ENCODE data around the gene SEMA3G.
A peak's percentile ranks its signal among the peaks of the same experiment; 100 is the strongest.

Gene SEMA3G

GRCh38 chr3:52444860-52445793 lies at the start of gene SEMA3G:
Gene SEMA3G (minus strand): TSS chr3:52445103. CDS start chr3:52445027, 76 bp downstream.
- peak; percentile 37 for DNase-seq

DNA sequence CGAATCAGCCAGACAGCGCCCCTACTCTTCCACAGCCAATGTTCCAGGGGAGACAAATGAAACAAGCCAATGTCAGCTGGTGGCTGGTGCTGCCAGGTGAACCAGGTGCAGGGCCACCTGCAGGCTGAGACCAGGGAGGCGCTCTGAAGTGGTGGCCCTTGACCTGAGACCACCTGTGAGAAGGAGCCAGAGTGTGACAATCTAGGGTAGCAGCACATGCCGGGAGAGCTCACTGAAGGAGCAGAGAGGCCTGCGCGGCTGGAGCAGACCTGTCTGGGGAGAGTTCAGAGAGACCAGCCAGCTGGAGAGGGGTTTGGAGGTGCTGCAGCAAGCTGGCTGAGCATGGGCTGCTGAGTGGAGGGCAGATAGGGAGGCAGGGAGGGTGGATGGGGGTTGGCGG lies 49.5 kb upstream of the SEMA3G start:
- DNase-seq, result no peak

- DNase-seq, result no peak
Measured at GRCh38 chr3:52493232-52494017, 48.5 kb upstream of the SEMA3G start.

- DNase-seq, result no peak
Measured at GRCh38 chr3:52492059-52492458, 47.2 kb upstream of the SEMA3G start.

- DNase-seq, result no peak
Measured at GRCh38 chr3:52490939-52491526, 46.1 kb upstream of the SEMA3G start.

- no peak for DNase-seq
Measured at GRCh38 chr3:52490035-52490938, 45.4 kb upstream of the SEMA3G start.

- no peak for DNase-seq
Measured at GRCh38 chr3:52489453-52489852, 44.5 kb upstream of the SEMA3G start.

DNA sequence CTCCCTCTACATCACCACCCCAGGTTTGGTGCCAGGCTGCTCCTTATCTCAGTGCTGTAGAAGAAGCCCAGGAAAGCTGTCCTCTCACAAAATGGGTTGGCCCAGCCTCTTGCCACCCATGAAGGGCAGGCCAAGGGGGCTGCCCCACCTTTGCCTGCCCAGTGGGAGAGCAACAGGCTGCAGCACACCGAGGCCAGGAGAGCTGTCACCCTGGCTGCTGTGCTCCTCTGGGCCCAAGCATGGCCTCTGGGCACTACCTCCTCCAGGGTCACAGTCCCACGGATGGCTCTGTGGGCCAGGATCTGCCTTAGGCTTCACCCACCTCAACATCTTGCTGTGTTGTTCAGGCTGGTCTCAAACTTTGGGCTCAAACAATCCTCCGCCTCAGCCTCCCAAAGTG lies 43.8 kb upstream of the SEMA3G start:
- no peak for DNase-seq

DNA sequence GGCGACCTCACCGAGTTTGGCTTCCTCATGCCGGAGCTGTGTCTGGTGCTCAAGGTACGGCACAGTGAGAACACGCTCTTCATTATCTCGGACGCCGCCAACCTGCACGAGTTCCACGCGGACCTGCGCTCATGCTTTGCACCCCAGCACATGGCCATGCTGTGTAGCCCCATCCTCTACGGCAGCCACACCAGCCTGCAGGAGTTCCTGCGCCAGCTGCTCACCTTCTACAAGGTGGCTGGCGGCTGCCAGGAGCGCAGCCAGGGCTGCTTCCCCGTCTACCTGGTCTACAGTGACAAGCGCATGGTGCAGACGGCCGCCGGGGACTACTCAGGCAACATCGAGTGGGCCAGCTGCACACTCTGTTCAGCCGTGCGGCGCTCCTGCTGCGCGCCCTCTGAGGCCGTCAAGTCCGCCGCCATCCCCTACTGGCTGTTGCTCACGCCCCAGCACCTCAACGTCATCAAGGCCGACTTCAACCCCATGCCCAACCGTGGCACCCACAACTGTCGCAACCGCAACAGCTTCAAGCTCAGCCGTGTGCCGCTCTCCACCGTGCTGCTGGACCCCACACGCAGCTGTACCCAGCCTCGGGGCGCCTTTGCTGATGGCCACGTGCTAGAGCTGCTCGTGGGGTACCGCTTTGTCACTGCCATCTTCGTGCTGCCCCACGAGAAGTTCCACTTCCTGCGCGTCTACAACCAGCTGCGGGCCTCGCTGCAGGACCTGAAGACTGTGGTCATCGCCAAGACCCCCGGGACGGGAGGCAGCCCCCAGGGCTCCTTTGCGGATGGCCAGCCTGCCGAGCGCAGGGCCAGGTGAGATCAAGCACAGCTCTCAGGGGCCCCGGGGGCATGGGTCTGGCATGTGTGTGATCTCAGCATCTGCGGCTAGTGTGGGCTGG lies 43.1 kb upstream of the SEMA3G start:
- no peak for DNase-seq

DNA sequence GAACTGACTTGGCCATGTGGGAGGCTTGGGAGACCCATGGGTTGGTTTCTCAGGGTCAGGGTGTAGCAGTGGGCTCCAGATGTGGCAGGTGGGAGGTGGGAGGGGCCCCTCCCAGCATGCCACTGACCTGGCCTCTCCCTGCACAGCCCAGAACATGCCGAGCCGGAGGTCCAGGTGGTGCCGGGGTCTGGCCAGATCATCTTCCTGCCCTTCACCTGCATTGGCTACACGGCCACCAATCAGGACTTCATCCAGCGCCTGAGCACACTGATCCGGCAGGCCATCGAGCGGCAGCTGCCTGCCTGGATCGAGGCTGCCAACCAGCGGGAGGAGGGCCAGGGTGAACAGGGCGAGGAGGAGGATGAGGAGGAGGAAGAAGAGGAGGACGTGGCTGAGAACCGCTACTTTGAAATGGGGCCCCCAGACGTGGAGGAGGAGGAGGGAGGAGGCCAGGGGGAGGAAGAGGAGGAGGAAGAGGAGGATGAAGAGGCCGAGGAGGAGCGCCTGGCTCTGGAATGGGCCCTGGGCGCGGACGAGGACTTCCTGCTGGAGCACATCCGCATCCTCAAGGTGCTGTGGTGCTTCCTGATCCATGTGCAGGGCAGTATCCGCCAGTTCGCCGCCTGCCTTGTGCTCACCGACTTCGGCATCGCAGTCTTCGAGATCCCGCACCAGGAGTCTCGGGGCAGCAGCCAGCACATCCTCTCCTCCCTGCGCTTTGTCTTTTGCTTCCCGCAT lies 42.3 kb upstream of the SEMA3G start:
- no peak for DNase-seq

DNA sequence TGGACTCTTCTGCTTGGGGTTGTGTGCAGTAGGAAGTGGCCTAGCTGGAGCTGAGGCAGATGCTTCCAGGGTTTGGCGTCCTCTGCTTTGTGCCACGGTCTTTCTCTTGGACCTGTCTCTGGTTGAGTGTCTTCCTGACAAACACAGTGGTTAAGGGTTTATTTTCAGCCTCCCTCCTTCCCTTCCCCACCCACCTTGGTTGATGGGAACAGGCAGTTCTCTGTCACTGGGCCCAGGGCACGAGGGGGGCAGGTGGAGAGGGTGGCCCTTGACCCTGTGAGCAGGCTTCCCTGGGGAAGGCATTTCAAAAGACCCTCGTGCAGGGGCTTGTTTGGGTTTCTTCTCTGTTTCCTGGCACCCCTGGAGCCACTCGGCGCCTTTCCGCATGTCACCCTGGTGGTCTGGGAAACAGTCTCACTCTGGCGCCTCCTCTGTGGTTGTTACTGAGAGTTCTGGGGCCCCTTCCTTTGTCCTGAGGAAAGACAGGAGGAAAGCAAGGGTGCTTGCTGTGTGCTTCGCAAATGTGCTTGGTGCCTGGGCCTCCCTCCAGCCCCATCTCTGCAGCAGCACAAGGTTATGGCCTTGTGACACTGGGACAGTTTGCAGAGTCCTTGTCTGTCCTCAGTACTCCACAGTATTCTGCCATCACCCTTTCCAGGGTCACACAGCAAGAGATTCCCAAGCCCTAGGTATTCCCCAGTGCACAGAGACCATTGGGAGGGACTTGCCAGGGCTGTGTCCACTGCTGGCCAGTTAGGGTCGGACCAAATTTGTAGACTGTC lies 40.0 kb upstream of the SEMA3G start:
- no peak for DNase-seq

DNA sequence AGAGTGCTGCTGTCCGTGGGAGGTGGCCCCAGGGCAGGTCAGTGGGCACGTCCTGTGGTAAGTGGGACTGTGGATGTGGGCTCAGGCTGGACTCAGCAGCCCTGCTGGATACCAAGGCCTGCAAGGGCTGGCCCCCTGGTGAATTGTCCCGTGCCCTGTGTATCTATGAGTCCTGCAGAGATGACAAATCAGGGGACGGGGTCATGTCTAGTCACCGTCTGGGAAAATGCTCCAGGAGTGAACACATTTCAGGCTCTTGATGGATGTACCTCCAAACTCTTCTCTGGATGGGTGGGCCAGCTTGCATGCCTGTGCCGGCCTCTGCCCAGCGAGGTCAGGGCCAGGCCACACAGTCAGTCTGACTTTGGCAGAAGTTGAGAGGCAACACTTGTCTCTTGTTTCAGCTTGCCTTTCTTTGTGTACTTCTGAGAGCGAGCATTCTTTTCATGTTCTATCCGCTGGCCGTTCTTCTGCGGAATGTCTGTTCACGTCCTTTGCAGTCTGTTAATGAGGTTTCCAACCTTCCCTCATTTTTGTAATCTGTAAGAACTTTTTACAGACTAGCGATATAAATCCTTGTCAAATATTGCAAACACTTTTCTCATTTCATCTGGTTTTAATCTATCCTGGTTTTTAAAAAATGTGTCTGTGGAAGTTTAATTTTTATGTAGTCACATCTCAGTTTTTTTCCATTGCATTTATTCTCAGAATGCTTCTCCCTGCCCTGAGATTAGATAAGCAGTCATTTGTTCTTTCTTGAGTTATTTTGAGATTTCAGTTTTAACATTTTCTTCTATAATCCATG lies 38.9 kb upstream of the SEMA3G start:
- peak; percentile 62 for DNase-seq

DNA sequence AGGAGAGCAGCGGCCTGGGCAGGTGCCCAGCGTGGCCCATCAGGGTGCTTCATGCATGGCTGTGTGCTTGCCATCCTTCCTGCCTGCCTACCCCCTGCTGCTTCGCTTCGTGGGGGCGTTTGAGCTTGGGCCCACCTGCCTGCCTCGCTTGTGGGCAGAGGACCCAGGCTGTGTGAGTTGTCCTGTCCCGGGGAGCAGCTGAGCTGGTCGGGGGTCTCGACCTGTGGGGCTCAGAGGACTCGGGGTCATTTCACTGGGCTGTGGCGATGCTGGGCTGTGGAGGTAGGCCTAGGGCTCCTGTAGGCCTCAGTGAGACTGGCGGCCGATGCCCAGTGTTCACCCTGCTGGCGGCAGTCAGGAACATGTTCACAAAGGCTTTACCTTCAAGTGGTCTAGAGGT lies 38.2 kb upstream of the SEMA3G start:
- DNase-seq, result no peak

DNA sequence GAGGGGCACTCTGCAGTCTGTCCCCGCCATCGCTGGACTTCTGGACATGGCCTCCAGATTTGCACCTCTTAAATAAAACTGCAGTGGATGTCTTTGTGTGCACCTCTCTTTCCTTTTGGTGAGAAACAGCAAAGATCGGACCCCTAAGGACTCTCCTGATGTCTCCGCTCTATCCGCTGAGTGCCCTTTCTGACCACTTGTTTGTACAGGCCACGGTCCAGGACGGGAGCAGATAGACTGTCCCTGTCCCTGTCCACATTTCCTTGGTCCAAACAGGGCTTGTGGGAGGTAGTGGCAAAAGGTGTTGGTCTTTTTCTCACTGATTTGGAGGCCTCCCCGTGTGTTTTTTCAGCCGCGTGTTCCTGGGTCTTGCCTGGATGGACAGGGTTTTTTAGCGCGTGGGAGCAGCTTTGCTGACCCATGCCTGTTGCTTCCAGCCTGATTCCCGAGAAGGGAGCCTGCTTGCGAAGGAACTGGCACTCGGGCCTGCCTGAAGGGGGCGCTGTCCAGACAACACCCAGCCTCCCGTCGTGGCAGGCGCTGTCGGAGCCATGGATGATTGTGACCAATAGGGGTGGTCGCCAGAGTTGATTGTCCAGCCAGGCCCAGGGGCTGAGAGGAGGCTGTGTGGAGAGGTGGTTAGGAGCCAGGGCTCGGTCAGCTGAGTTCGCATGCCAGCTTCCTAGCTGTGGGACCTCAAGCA lies 37.1 kb upstream of the SEMA3G start:
- DNase-seq, result no peak

DNA sequence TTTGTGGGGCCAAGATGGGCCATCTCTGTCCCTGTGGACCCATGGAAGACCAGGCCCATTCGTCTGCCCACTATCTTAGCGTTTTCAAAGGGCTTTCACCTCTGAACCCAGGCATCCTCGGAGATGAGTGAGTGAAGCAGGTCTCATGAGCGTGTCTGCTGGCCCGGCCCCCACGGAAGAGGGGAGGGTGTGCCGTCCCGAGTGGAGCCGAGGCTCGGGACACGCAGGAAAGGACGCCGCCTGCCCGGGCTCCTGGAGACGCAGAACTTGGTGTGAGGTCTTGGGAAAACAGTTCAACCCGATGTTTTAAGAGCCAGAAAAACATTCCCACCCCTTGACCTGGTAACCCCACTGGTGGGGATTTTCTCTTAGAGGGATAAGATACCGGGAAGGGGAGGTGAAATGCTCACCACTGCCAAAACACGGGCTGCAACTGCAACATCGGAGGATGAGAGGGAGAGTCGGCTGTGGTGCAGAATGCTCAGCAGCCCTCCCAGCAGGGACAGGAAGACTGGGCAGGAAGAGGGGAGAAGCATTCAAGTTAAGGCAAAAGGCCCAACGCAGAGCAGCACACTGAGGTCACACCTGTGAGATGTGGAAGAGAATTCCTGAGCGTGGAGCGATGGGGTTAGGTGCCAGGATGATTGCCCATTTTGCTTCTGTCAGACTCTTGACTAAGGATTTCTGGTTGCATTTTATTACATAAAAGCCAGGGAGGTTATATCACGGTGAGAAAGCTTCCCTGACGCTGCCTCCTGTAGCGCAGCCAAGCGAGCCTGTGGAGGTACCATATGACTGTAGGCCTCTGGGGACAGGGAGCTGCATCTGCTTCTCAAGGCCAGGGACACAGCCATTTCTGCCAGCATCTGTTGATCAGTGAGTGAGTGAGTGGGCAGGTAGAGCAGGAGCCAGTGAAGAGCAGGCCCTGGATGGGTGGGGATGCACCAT lies 36.1 kb upstream of the SEMA3G start:
- DNase-seq, result no peak

DNA sequence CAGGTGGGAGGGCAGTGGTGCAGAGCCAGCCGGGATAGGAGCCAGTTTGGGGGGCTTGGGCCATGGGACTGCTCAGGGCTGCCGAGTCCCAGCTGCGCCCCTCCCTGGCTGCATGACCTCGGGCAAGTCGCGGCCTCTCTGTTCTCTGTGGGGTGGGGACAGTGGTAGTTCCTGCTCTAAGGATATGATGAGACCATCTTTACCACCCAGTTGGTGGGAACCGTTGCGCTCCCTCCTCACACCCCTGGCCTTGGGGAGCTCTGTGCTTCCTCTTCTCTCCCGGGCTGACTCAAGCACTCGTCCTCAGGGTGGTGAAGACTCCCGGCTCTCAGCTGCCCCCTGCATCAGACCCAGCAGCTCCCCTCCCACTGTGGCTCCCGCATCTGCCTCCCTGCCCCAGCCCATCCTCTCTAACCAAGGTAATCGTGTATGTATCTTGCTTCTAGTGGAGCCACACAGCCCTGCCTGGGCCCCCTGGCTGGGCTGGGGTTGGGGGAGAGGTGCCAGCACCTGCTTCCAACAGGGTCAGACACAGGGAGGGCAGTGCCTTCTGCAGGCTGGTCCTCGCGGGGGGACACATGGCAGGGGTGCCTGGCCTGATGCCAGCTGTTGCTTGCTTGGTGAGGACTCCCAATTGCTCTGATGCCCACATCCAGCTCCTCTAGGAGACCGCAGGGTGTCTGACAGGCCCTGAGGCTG lies 35.1 kb upstream of the SEMA3G start:
- DNase-seq, result no peak
